CD4-positive, alpha-beta T cell treated with Interleukin-15 for 1 hour (primary cell): ENCODE measurements around the gene LSMEM2.
"Not testable (repeated sequence)": the region's sequence is repeated elsewhere in the genome, so short reads cannot be mapped to it uniquely, and the experiment has no call there.

Source experiments
- DNase-seq: peaks from one replicate; pipeline ENCODE4 v3.0.0-alpha.2; 2020

Gene LSMEM2

DNA sequence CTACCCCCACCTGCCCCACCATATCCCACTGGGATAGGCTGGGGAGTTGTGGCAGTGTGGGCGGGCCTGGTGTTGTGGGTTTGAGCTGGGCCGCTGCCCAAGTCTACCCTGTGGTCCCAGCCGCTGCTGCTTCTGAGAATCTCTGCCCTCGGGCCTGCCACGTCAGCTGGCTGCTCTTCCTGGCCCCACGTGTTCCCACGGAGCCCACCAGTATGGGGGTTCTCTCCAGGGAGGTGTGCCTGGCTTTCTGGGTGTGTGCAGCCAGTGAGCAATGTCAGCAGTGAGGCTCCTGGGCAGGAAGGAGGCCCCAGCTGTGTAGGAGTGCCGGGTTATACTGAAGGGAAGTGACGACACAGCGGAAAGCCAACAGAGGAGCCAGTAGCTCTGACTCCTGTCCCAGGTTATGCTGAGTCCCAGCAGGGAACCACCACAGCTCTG, 32.4 kb upstream of the LSMEM2 start:
- DNase-seq: peak; percentile 83

DNA sequence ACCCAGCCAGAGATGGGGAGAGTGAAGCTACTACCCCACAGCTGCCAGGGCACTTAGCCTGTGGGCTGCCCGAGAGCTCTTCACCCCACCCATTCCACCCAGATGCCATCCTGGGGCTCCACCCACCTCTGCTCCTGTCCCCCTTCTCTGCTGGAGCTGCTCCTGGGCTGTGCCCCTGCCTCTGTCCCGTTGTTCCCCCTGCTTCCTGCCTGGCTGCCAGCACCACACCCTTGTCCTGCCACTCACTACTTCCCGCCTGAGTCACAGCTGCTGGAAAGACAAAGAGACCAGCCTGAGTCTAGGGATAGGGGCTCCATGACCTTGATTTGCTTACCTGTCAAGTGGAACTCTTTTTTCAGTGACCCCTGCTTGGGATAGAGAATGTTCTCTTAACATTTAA, 30.5 kb upstream of the LSMEM2 start:
- DNase-seq: no peak

DNA sequence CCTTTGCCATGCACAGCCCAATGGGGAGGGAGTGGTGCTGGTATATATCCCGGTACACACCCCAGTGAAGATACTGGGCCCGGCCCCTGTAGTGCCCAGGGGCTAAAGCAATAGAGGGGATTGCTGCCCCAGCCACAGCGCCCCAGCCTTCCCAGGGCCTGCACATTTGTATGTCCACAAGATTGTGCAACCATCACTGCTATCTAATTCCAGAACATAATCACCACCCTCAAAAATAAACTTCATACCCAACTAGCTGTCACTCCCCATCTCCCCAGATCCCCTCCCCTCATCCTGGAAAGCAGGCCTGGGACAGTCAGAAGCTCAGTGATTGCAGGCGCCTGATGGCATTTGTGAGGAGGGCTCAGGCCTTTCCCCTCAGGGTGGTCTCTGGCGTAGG, 29.4 kb upstream of the LSMEM2 start:
- DNase-seq: no peak

GRCh38 chr3:50250514-50250913, 28.4 kb upstream of the LSMEM2 start:
- DNase-seq: no peak

GRCh38 chr3:50251220-50251619, 27.7 kb upstream of the LSMEM2 start:
- no peak for DNase-seq

DNA sequence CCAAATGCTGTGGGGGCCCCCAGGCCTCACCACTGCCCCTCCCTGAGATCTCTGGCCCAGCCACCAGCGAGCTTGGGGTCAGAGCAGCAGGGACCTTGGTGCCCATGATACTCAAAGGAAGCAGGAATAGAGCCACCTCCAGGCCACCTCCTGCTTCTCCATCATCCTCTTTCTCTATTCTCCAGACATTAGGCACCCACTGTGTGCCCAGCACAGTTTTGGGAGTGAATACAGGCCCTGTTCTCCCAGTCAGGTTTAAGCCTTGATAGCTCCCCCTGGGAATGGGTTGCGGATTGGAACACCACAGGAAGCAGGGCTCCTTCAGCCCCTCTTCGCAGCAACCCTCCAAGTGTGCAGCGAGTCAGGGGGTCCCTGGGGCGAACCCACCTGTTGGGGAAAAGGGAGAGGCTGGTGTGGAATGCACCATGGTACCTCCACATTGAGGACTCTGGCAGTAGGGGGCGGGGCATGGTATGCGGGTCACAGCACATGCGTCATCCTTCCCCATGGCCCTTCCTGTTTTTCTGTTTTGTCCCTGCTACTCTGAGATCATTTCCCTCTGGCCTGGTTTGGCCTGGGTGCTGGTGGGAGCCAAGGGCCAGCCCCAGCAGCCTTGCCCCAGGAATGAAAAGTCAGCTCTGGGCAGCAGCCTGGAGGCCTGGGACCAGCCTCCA, 24.2 kb upstream of the LSMEM2 start:
- peak; percentile 70 for DNase-seq

DNA sequence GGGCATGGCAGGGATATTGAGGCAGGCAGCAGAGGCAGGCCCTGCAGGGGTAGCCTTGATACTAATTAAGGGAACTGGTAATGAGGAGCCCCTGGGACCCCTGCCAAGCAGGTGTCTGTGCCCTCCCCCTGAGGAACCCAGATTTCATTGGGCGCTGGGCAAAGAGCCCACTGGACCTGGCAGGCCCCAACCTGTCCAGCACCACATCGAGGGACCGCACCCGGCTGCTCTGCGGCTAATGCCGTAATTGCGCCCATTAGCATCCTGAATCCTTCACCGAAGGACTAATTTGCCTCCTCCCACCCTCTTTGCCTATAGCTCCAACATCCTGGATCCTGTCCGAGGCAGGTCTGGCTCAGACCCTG, 23.7 kb upstream of the LSMEM2 start:
- no peak for DNase-seq

DNA sequence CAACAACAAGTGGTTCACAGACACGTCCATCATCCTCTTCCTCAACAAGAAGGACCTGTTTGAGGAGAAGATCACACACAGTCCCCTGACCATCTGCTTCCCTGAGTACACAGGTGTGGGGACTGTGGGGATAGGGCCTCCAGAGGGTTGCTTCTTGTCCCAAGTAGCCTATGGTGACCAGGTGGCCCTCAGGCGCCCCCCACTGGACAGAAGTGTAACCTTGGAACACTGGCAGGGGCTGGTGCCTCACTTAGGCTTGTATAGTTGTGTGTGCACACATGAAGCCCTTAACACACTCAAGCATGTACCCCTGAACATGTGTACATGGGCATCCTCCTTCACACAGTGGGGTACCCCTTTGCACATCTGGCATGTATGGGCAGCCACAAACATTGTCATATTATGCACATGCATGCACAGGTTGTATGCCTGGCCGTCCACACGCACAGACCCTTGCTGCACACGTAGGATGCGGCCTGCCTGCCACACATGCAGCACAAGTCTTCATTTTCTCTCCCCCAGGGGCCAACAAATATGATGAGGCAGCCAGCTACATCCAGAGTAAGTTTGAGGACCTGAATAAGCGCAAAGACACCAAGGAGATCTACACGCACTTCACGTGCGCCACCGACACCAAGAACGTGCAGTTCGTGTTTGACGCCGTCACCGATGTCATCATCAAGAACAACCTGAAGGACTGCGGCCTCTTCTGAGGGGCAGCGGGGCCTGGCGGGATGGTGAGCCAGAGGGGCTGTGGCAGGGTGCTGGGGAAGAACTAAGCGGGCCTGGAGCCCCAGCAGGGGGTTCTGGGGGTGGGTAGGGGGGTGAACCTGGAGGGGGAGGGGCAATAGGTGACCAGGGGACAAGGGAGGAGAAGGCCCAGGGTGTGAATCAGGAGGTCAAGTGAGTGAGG, 21.7 kb upstream of the LSMEM2 start:
- DNase-seq: peak; percentile 29

DNA sequence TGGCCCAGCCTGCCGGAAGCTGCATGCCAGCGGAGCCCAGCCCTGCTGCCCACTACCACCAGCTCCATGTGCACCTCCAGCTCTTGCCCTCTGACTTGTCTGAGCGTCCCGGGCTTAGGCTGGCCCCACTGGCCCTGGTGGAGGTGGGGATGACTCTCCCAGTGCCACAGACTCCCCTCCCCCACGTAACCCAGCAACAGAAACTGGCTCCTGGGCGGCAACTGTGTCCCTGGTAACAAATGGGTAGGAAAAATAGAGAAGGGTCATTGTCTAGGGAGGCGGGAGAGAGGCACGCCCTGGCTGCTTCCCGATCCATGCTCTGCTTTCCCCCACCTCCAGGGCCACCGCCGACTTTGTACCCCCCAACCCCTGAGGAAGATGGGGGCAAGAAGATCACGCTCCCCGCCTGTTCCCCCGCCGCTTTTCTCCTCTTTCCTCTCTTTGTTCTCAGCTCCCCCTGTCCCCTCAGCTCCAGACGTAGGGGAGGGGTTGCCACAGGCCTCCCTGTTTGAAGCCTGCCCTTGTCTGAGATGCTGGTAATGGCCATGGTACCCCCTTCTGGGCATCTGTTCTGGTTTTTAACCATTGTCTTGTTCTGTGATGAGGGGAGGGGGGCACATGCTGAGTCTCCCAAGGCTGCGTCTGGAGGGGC, 20.7 kb upstream of the LSMEM2 start:
- DNase-seq: no peak

DNA sequence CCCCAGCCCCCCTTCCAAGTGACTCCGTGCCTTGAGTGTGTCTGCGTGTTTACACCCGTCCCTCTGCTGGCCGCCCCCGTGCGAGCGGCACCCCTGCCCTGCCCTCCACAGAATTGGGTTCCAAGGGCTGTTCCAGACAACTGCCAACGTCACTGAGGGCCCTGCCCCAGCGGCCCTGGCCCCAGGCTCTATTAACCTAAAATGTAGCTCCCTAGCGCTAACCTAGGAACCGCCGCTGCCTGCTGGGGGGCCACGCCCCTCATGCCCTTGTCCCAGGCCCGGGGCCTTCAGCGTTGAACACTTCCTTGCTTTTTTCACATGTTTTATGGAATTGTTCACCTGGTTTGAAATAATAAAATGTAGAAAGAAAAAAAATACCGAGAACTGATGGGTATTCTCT, 19.9 kb upstream of the LSMEM2 start:
- DNase-seq: no peak

- DNase-seq: no peak
These were observed 19.4 kb upstream of the LSMEM2 start for GRCh38 chr3:50259432-50260026.

GRCh38 chr3:50260027-50260941, 18.6 kb upstream of the LSMEM2 start:
- peak; percentile 86 for DNase-seq

DNA sequence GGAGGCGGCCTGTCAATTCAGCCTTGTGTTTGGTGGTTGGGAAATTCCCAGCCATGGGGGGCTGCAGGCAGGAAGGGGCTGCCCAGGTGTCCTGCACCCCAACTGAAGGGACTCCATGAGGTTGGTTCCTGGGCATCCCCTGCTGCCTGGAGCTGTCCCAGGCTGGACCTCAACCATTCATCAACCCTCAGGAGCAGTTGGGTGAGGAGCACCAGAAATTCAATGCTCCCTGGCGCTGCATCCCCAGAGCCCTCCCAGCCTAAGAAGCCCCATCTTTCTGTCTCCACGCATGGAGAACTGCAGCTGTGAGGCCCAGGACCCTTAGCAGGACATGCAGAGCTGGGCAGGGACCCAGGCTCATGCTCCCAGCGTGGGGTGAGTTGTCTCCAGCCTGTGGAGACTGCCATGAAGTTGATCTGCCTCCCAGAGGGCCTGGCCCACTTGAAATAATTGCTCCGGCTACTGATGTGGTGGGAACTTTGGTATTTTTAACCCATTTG, 17.9 kb upstream of the LSMEM2 start:
- DNase-seq: no peak

DNA sequence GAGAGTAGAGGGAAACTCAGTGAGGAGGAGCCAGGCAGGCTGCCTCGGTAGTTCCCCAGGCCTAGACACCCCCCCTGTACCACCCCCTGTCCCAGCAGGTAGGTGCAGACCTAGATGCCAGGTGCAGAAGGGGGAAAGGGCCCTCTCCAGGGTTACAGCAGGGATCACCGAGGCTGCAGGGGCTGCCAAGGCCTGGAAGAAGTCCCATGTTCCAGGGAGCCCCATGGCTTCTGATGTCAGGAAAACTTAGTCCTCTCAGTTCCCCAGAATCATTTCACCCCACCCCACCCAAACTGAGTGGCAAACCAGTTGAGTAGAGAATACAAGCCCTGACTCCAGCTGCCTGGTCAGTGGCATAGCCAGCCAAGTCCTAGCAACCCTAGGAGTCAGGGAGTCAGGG, 17.4 kb upstream of the LSMEM2 start:
- DNase-seq: no peak

- not testable (repeated sequence) for DNase-seq
These were observed 16.7 kb upstream of the LSMEM2 start for GRCh38 chr3:50262200-50262599.

- no peak for DNase-seq
These were observed 16.1 kb upstream of the LSMEM2 start for GRCh38 chr3:50262778-50263177.

DNA sequence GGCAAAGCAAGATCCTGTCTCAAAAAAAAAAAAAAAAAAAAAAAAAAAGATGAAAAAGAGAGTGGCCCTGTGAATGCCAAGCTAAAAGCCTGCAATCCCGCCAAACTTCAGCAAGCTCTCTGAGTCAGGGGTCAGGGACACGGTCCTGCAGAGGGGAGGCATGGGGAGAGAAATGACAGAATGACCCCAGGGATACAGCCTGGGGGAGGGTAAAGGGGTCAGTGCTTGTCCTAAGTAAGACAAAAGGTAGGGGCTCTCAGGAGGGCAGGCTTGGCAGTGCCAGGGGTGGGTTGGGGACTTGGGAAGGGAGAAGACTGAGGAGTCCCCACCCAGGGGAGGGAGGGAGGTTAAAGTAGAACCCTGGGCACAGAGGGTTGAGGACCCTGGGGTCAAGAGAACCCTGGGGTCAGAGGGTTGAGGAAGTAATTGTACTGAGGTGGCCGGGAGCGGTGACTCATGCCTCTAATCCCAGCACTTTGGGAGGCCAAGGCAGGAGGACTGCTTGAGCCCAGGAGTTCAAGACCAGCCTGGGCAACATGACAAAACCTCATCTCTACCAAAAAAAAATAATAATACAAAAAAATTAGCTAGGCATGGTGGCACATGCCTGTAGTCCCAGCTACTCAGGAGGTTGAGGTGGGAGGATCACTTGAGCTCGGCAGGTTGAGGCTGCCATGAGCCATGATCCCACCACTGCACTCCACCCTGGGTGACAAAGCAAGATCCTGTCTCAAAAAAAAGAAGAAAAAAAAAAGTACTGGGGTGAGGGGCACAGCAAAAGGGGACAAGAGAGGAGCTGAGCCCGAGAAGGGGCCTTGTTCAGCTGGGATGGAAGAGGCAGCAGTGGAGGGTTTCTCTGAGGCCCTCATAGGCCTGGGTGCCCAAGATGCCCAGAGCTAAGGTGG, 15.2 kb upstream of the LSMEM2 start:
- no peak for DNase-seq

DNA sequence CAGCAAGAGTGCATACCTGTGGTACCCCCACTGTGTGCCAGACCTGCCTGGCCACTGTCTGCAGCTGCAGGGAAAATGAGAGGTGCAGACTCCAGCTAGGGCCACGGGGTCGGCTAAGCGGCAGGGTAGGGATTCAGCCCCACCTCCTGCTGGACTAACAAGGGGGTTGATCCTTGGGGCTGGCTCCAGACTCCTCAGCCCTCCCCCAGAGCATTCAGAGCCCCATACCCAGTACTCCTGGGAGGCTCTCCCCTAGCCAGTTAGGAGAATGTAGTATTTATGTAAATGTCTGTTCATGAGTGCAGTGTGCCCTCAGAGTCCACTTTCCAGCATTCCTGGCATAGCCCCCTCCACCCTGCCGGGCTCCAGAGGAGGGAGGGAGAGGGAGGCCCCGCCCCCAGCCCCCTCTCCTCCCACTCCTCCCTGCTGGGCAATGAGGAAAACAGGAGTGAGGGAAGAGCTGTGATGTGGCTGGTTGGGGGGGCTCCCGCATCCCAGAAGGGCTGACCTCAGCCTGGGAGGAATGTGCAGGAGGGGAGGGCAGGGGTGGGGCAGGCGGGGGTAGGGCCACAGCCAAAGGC, 14.4 kb upstream of the LSMEM2 start:
- DNase-seq: no peak

DNA sequence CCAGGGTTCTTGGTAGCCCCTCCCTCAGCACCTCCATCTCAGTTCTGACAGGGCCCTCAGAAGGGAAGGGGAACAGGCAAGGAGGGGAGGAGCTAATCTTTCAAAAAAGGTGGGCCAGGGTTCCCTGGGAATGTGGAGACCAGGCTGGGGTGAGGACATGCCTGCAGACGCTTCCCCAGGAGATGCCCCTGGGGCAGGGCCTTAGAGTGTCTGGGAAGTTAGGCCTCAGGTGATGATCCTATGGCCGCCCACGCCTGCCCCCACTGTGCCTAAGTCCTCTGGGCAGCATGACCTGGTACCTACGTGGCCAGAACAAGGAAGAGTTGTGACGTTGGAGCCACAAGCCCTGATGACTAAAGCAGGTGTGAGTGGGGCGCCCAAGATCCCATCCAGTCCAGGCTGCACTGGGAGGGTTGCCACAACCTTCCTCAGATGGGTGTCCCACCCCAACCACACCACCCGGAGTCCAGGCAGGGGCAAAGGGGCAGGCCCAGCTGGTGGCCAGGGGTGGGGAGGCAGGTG, 13.9 kb upstream of the LSMEM2 start:
- DNase-seq: no peak

DNA sequence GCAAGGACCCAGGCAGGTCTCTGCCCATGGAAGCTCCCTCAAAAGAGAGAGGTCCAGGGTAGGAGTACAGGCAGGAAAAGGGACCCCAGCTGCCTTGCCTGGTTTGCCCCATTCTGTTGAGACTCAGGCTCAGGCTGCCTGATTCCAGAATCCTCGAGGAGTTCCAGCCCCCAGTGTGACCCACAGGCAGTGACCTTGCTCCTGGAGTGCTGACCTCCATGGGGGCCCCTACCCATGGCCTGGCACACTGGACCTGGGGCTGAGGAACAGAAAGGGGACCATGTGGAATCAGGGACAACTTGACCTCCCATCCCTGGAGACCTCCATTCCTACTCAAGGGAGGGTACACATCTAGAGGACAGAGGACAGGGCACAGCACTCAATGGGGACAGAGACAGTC, 13.3 kb upstream of the LSMEM2 start:
- DNase-seq: no peak
